Measurements from ENCODE around the gene VKORC1. TPM values are rescaled to one million over a fixed set of nuclear protein-coding genes. Genes with fewer than 3 reads are reported as not detected.

The VKORC1 gene
- total RNA-seq, 4 donors from 2014 or later = 20.6 to 207 (median 102) TPM

DNA sequence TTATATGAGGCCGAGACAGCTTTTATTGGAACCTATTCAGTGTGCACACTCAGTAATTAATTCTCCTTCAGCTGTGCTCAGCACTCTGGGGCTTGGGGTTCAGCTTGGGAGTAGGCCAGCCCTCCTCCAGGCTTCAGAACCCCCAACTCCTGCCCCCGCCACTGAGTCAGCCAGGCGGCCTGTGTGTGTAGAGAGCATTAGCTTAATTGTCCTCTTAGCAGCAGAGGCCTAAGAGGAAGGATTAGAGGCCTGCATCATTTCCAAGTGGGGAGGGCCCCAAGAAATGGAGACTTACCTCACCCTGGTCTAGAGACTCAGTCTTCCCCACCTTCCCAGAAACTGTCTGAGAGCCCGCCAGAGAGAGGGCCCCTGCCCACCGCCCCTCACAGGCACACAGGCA, 6.6 kb downstream of the VKORC1 start:
- Histone ChIP-seq H3K36me3 (peaks cover 0 to 52% (median 0%) of the 10 kb centered on the region in 3 donors), H3K9me3 (no peaks in the 10 kb centered on the region), H3K4me1 (peaks cover 0 to 3% (median 0%) of the 10 kb centered on the region in 4 donors), H3K27ac (no peak overlapping the region), H3K4me3 (no peak overlapping the region), H3K27me3 (no peaks in the 10 kb centered on the region)
- TF ChIP-seq POLR2A (IDR thresholded peaks at IDR 0.05) = no peak
- TF ChIP-seq, protein P1, sequence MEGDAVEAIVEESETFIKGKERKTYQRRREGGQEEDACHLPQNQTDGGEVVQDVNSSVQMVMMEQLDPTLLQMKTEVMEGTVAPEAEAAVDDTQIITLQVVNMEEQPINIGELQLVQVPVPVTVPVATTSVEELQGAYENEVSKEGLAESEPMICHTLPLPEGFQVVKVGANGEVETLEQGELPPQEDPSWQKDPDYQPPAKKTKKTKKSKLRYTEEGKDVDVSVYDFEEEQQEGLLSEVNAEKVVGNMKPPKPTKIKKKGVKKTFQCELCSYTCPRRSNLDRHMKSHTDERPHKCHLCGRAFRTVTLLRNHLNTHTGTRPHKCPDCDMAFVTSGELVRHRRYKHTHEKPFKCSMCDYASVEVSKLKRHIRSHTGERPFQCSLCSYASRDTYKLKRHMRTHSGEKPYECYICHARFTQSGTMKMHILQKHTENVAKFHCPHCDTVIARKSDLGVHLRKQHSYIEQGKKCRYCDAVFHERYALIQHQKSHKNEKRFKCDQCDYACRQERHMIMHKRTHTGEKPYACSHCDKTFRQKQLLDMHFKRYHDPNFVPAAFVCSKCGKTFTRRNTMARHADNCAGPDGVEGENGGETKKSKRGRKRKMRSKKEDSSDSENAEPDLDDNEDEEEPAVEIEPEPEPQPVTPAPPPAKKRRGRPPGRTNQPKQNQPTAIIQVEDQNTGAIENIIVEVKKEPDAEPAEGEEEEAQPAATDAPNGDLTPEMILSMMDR (IDR thresholded peaks at IDR 0.05) = no peak
- no peak for DNase-seq

DNA sequence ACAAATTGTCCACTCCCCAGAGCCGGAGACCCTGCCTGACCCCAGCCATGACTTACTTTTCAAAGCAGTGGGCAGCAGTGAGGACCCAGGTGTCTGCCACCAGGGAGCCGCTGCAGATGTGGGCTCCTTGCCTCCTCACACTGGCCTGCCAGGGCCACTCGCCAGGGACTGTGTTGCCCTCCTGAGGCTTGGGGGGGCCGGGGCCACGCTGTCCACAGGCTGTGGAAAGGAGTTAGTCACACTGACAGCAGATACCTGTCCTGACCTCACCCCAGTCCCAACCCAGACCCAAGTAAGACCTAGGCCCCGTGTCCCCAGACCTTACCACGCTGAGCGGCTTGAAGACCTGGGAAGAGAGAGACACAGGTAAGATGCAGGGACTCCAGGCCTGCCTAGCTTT, 7.1 kb downstream of the VKORC1 start:
- Histone ChIP-seq H3K4me3 (no peak overlapping the region), H3K27me3 (no peaks in the 10 kb centered on the region), H3K9me3 (no peaks in the 10 kb centered on the region), H3K36me3 (peaks cover 0 to 57% (median 0%) of the 10 kb centered on the region in 3 donors), H3K4me1 (peaks cover 0 to 7% (median 0%) of the 10 kb centered on the region in 4 donors), H3K27ac (no peak overlapping the region)
- TF ChIP-seq, protein P1 (IDR thresholded peaks at IDR 0.05) = no peak
- TF ChIP-seq POLR2A (IDR thresholded peaks at IDR 0.05) = no peak
- DNase-seq = no peak

DNA sequence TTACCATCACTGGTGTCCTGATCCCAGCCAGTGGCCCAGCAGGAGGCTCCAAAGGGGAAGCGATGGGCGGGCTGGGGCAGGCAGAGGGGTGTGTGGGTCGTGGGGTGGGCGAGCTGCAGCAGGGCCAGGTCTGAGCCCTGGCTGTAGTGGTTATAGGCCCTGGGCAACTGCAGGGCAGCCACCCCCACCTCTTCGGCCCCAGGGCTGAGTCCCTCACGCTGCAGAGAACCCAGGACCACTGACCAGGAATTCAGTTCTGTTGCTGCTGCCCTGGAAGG, 8.0 kb downstream of the VKORC1 start:
- no peak for TF ChIP-seq POLR2A (IDR thresholded peaks at IDR 0.05)
- TF ChIP-seq, protein P1 (IDR thresholded peaks at IDR 0.05) = no peak
- Histone ChIP-seq H3K4me1 (peaks cover 0 to 15% (median 0%) of the 10 kb centered on the region in 4 donors), H3K27me3 (no peaks in the 10 kb centered on the region), H3K36me3 (peaks cover 0 to 59% (median 0%) of the 10 kb centered on the region in 3 donors), H3K9me3 (no peaks in the 10 kb centered on the region), H3K27ac (no peak overlapping the region), H3K4me3 (no peak overlapping the region)
- no peak for DNase-seq

DNA sequence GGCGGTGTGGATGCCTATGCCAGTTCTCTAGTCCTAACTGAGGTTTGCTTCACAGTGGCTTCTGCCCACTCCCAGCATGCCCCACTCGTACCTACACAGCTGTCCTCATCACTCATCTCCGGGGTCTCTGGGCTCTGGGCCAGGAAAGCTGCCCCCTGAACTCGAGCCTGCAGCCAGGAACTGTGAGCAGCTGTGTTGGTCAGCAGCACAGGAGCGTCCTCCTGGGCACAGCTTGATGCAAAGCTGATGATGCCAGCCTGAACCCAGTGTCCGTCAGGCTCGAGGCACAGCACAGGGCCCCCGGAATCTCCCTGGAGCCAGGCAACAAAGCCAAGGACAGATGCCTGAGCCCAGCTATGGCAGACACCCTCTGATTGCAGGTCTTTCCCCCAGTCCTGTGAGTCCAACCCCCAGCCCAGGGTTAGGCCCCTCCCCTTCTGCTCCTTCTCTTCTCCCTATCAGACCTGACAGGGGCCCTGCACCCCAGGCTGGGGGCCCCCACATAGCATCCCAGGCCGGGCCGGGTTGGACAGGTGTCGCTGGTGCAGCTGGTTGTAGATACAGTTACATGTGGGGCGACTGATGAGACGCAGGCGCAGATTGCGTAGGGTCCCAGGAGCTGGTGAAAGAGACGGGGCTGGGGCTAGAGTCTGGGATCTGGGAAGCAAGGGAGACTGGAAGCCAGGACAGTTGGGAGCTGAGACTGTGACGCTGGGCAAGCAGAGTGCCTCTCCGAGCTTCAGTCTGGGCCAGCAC, 8.5 kb downstream of the VKORC1 start:
- TF ChIP-seq POLR2A (IDR thresholded peaks at IDR 0.05) = no peak
- TF ChIP-seq, protein P1 (IDR thresholded peaks at IDR 0.05) = no peak
- peaks cover 0 to 19% (median 0%) of the 10 kb centered on the region in 4 donors for H3K4me1 ChIP-seq
- no peak overlapping the region for H3K4me3 ChIP-seq
- no peaks in the 10 kb centered on the region for H3K27me3 ChIP-seq
- H3K9me3 ChIP-seq = no peaks in the 10 kb centered on the region
- no peak overlapping the region for H3K27ac ChIP-seq
- peak in 1 of 3 donors; percentile 44 for DNase-seq
- peaks cover 0 to 59% (median 0%) of the 10 kb centered on the region in 3 donors for H3K36me3 ChIP-seq

DNA sequence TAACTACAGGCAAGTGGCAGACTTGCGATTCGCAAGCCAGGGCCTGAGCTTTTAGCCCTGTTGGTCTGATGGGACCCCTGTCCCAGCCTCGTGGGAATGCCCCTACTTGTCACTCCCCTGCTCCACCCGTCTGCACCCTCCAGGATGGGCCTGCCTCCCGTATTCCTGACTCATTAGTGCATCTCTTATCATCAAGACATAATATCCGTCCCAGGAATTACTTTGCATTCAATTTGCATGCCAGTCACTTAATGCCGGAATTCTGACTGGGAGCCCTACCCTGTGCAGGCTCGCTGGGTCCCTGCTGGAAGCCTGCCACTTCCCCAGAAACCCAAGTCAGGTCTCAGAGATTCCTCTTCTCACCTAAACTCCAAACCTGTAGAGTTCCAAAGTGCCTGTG, 9.2 kb downstream of the VKORC1 start:
- TF ChIP-seq POLR2A (IDR thresholded peaks at IDR 0.05) = no peak
- TF ChIP-seq, protein P1 (IDR thresholded peaks at IDR 0.05) = no peak
- Histone ChIP-seq H3K4me3 (no peak overlapping the region), H3K9me3 (no peaks in the 10 kb centered on the region), H3K36me3 (peaks cover 0 to 58% (median 0%) of the 10 kb centered on the region in 3 donors), H3K4me1 (peaks cover 0 to 19% (median 0%) of the 10 kb centered on the region in 4 donors), H3K27ac (no peak overlapping the region), H3K27me3 (no peaks in the 10 kb centered on the region)
- no peak for DNase-seq

Data from Peyer's patch (tissue), 4 donors.